Left lobe of liver (tissue), 2 donors: Measurements from ENCODE around the gene STARD13. TPM values are rescaled to one million over a fixed set of nuclear protein-coding genes. Genes with fewer than 3 reads are reported as not detected.

Experiments
- ATAC-seq: fragments of 200-7000 bp; cut with Tn5 transposase; one replicate; pipeline ENCODE4 v1.9.1; 2020; ENCODE audit warnings: mild to moderate bottlenecking, moderate library complexity
- DNase-seq: peaks from one replicate; pipeline ENCODE4 v3.0.0-alpha.2; 2020; ENCODE audit warnings: low spot score
- total RNA-seq: library from RNA; stranded (reverse); gene quantifications from one replicate; pipeline ENCODE4 v1.2.1, GENCODE V29; 2021
- donor health status: DM: no; HTN: no; CAD: no; lungs with moderate emphysema.
- donor health status: DM: no; HTN: yes; CAD: no.

Gene STARD13
- total RNA-seq, 1 donor from 2014 or later = 14.1 TPM

DNA sequence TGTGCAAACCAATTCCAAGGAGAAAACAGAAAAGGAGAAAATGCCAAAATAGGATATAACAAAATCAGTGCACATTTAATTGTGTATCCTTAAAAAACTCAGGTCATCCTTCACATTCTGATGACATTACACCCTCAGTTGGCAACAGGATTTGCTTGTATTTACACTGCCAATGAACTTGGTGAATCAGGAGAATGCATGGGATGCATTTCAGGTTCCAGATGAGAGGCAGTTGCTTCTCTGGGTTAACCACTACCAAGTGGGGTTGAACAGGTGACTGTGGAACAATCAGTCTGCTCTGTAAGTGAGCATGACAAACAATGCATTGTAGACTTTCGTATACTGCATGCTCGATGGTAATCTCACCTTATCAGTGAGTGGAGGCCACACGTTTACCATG lies 79.1 kb downstream of the STARD13 start:
- ATAC-seq (no peak), DNase-seq (no peak)

DNA sequence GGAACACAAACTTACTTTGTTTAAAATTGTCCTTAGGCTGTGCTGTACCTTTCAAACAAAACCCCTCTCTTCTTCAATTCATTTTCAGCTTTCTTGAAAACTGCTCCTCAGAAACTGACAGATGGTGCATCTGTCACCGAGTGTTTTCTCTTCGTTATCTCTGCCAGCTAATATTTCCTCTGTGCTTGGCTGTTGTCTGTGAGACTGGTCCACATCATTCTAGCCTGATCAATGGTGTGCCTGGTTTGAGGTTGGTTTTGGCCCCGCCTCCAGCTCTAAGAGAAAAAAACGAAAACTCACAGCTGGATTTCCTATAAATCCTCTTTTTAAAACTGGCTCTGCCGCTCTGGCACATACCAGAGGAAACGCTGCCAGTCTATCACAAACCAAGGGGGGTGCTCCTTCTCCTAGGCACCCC lies 79.7 kb downstream of the STARD13 start:
- no peak for ATAC-seq
- no peak for DNase-seq

DNA sequence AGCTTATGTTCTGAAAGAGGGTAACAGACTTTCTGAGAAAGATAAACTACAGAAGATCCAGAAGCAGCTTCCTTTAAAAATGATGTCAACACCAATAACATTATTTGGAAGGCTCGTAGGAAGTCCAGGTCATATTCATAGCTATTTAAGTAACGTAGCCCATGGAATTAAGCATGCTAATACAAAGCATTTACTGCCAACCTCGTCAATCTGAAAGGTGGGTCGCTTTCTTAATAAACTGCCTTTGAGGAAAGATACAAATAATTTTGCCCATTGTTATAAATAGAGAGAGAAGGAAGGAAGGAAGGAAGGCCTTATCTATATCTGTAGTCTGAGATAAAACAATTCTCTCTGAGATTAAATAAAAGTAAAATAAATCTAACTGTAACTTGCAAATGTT lies 80.3 kb downstream of the STARD13 start:
- DNase-seq (no peak), ATAC-seq (no peak)

DNA sequence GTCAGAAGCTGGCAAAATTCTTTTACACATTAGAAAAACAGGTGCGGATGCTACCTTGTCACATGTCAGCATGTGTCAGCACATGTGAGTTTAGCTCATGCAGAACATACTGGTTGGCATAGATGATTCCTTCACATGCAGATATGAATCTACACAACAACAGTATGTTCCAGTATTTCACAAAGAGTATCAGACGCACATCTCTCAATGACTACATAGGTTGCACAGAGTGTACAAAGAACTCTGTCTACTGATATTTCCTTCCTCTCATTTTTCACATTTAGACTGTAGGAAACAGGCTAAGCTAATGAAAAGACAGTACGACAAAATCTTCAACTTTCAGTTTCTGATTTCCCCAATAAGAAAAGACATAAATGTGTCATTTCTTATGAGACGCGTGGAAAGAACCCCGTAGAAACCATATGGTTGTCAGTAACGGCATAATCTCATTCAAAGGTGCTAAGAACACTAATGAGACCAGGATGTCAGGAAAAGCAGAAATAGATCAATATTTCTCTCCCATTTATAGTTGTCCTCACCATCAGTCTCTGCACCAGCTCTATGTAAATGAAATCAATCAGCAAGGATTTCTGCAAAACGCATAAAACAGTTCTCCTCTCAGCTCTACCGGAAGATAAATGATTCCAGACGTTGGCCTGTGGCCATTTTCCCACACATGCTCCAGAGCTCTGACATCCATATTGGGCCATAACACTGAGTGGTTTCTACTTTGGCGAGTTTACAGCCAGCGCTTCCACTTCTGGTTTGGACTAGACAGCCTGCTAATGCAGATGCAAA lies 81.2 kb downstream of the STARD13 start:
- DNase-seq (no peak), ATAC-seq (peak; percentile 30)

DNA sequence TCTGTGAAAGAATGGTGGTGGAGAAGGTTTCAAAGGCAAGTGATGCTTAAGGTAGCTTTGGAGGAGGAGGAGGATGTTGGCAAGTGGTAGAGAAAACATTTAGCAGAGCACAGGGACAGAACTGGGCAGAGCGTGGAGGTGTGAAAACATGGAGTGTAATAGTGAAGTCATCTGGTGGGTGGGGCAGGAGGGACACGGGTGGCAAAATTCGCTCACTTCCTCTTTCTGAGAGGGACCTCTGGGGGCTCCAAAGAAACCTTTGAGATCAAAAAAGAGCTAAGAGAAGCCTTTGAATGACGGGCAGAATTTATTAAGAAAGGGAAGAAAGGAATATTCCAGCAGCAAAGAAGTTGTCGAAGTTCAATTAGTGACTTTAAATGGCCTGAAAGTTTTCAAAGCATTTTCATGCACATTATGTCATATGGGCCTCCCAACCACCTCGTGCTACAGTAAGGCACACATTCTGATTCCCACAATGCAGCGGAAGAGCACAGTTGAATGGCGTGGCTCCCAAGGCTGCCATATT lies 82.8 kb downstream of the STARD13 start:
- DNase-seq (no peak), ATAC-seq (no peak)

DNA sequence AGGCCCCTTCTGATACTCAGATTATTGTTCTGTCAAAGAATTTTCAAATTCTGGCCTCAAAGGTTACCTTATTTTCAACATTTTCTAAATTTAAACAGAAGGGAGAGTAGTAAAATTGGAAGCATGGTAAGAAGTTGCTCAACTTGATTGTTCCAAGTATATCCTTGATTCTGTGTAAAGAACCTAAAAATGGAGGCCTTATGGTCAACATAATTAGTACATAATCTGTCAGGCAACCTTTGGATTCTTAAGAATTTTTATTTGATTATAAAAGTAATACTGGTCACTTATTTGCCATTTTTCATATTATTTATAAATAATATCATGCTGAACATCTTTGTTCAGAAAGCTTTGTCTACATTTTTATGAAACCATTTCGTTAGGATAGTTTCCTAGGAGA lies 83.9 kb downstream of the STARD13 start:
- ATAC-seq (no peak), DNase-seq (no peak)

DNA sequence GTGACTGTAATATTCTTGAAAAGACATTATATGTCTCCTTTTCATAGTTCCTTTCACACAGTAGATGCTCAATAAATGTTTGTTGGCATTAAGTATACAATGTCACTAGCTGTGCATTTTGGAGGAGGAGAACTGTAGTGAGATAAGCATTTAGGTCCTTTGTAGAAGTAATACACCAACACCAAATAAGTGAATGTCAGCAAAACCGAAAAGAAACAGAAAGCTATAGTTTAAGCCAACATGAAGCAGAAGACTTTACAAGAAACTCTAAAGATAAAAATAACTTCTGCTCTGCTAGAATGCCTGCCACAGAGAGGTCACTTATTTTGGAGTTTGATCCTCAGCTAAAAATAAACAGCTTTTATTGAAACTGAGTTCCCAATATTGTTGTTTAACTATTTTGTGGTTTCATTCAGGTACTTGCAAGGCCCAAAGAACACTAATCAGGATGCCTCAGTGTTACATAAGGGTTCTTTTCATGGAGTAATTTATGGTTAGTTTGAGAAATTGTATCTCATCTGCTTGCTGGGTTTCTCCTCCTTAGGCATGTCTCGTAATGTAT lies 86.2 kb downstream of the STARD13 start:
- DNase-seq (no peak), ATAC-seq (no peak)

DNA sequence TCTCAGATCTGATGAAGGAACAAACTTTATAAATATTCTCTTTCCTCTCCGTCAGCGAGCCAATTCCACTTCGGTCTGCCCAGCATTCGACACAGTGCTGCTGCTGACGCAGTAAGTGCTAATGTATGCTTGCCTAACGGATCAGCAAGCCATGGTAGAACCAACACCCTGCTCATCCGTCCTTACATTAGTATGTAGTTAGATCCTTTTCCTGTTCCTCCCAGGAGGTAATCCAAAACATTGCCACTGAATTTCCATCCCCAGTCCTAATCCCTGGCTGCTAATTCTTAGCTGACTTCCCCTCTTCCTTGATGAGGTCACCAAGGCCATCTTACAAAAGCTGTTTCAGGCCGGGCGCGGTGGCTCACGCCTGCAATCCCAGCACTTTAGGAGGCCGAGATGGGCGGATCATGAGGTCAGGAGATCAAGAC lies 88.0 kb downstream of the STARD13 start:
- DNase-seq = no peak
- ATAC-seq = no peak

DNA sequence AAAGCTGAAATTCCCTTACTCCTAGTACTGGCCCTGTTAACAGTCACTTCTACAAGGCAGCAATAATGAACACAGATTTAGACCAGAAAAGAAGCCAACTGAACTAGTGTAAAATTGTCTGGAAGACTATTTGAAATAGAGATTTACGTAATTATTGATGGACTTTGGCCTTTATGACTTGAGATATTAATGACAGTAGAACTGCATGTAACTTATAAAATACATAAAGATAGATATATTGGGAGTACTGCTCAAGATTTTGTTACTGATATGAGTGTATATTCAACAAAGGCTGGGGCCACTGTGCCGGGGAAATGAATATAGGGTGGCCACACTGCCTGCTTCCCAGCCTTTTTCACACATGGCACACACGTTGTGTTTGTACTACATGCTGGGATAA lies 88.8 kb downstream of the STARD13 start:
- no peak for DNase-seq
- no peak for ATAC-seq

DNA sequence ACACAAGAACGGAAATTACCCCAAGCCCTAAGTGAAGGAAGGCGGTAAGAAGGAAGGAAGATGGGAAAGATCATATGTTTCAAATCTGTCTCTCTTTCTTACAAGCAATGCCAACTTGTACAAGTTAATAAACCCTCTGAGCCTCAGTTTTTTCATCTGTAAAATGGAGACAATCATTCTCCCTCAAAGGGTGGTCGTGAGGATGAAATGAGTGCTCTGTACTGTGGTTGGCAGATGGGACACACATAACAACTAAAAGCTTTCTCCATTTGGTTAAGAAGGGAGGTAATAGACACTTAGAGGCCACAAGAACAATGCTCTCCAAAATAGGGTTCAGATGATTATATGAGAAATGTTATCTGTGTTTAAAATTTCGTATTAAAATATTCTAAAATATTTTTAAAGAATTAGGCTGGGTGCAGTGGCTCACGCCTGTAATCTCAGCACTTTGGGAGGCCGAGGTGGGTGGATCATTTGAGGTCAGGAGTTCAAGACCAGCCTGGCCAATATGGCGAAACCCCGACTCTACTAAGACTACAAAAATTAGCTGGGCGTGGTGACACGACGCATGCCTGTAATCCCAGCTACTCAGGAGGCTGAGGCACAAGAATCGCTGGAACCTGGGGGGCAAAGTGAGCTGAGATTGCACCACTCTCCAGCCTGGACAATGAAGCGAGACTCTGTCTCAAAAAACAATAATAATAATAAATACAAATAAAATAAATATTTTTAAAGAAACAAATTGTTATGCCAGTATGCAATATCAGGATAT lies 89.7 kb downstream of the STARD13 start:
- ATAC-seq (no peak), DNase-seq (no peak)

DNA sequence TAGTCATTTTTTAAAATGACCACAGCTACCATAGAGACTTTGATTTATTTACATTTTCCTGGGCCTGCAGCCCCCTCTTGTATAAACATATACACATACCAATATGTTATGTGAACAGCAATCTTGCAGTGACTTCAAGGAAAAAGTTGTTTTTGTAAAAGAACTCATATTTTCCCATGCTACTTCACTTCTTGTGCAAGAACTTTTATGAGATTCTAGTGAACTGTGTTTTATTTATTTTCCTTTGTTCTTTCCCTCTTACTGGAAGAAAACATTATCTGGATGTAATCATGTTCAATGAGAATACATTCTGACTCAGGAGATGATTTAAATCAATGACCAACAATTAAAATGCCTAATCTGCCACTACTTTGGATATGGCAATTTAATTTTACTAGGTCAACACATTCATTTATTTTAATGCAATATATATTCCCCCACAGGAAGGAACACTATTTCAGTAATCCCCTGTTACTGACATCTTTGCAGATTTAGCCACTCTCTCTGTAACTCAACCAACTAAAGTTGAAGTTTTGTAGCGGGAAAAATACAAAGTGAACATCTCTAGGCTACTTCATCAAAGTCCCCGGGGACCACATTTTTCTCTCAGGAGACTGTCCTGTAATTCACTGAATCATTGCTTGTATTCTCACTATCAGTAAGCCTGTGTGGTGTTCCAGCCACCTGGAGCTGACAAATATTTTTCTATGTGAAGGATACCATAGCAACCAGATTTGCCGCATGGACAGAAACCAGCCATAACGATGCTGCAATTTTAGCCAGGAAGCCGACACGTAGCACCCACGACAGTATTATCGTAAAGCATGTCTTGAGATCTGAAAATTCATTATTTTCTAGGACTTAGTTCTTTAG lies 90.5 kb downstream of the STARD13 start:
- ATAC-seq = no peak
- DNase-seq = no peak

DNA sequence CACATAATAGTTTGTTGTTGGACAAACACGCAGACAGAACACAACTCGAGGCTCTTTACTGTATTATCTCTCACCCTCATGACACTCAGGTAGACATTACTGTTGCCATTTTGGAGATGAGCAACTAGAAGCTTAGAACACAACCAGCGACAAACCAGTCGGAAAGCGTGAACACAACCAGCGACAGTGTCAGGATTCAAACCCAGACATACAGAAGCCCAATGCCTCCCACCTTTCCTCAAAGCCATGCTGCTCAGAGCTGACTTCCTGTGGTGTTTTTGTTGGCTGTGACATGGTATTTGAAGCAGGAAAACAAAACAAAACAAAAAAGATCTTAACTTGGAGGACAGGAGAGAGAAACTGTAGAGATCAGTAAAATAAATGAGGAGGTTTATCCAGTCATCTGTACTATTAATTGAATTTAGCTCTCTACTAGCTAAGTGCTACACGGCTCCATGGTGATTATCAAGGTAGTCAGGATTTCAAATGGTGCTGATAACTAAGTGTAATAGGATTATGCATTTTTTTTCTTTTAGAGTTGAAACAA lies 92.1 kb downstream of the STARD13 start:
- DNase-seq (no peak), ATAC-seq (no peak)

DNA sequence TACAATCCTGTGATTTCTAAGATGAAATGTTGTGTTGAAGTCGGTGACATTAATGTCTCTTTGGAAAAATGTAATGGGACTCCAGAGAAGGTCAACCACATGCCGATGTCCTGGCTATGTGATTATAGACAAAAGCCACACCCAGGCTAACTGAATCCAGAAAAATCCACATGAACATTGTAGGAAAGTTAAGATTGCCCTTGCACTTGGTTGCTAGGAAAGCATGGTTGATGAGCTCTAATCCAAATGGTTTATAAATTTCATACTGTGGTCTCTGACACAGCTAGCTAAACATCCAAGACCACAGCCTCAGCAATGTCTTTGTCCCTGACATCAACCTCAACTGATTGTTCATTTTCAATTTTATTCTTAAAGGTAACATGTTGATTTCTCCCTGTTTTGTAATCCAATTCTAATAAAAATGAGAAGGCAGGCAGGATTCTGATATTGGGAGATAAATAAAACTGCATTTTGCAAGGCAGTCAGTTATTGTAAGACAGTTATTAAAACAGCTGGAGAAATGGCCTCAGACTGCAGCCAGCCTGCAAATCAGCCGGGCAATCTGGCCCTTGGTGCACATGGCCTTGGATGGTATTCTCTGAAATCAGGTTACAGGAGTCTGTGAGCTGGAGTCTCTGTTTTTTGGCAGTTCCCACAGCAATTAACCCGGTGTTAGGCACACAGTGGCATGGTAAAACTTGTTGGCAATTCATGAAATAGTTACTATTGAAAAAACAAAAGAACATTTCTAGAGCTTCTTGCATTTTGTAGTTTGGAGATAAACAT lies 93.9 kb downstream of the STARD13 start:
- ATAC-seq (no peak), DNase-seq (no peak)

DNA sequence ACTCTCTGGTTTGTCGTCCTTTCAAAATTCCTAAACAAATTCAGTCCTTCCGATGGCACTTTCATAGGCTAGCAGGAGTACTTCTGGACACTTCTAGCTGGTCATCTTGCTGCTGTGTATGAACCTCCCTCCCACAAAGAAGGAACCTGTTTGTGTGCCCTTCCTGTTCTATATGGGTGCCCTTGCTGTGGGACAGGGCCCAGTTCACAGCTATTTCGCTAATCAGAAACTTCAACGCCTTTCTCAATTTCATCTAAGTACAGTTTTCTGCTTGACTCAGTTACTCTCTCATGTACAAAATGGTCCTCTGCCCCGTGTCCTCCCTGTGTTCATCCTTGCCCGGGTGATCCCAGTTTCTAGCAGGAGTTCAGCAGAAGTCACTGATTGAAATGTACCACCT lies 96.1 kb downstream of the STARD13 start:
- no peak for DNase-seq
- ATAC-seq = no peak

DNA sequence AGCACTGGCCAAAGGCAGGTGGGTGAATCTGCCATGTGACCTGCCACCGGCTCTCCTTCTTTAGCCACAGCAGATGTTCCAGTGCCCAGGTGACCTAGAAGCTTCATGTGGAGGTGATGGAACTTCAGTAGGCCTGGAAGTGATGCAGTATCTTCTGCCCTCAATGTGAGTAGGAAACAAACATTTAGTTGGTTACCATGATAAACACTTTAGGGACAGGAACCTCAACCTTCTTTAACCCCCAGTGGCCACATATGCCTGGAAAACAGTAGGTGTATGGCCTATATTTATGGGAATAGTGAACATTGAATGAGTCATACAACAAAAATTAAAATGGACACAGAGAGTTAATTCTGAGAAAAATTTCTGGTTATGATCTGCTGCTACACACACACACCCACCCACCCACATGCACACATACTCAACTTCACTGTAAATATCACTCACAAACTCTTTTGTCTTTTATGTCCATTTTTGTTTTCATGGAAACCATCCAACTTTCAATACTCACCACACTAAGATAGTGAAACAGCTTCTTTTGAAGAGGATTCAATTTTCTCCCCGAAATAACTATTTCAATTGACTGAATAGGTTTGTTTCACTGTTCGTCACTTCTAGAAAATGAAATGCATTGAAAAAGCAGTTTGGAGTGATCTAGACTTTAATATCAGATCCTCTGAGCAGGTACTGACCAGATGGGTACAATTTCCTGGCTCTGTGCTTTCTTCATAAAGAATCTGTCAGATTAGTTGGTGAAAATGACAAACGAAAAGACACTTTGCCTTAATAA lies 97.3 kb downstream of the STARD13 start:
- no peak for ATAC-seq
- DNase-seq = no peak

DNA sequence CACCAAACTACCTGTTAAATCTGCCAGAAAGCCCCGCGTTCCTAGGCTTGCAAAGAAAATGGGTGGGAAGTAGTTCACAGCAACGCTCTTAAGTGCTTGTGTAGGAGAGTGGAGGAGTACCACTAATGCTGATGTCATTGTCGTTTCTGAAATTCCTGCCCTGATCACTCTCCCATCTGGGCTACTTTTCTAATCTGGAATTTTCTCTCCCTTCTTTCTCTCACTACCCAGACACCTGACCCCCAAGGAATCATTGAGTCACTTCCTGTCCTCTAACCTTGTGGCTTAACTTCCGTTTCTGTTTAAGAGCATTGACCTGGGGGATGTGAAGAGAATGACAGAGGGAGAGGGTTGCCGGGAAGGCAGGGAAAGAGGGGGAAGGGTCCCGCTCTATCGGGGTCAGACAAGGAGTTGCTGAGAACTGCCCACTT lies 98.7 kb downstream of the STARD13 start:
- DNase-seq (no peak), ATAC-seq (peak; percentile 27)

DNA sequence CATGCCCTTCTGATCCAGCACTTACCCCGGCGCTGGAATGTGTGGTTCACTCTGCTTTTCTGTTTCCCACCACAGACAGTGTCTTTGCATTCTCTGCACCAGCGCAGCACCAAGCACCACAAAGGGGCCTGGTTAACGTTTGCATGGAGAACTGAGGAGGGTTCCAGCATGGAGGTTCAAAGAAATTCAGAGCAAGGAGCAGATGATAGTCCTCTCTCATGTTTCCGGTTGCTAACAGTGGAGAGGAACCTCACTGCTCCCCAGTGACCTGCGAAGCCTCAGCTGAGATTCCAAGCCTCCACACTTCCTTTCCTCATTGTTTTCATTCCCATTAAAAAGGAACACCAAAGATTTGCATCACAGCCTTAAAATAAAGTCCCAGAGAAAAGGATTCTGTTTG lies 99.7 kb downstream of the STARD13 start:
- ATAC-seq (no peak), DNase-seq (no peak)

DNA sequence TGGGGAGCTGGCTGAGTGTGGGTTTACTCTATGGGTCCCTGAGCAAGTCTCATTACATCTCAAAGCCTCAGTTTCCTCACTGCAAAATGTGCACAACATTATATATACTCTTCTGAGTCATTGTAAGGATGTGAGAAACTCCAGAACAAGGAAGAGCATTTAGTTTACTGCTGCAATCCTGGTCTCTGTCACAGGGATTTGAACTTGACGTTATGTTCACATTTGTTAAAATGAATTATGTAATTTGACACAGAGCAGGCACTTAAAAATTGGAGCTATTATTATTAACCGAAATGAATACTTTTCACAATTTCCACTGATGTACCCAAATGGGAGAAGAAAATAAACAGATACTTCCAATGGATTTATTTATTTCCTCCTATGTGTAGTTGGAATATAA lies 101.0 kb downstream of the STARD13 start:
- ATAC-seq = no peak
- no peak for DNase-seq

DNA sequence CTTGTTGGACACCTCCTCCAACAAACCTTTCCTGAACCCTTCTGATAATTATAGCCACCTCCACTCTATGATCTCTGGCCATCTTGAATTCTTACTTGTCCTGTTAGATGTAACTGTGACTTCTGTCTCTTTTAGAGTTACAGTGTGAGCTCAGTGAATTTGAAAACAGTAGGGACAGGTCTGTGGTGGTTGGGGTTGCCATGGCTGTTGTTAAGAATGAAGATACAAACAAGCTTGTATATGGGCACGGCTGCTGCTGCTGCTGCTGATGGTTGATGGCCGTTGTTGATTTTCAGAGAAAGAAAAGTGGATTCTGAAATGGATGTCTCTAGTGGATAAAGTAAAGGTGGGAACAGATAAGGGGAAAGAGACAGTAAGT lies 101.5 kb downstream of the STARD13 start:
- DNase-seq (no peak), ATAC-seq (no peak)
